IPS-NIHi7 (cell line): Measurements from ENCODE around the gene NPTXR.

Experiments used
- DNase-seq: peaks from one replicate; pipeline ENCODE4 v3.0.0; 2012; ENCODE audit warnings: mixed read lengths; ENCODE audit errors: extremely low spot score

NPTXR gene

GRCh38 chr22:38843657-38844314, at the start of gene NPTXR:
Gene NPTXR, minus strand, starts transcription at chr22:38844028.
- DNase-seq = peak; percentile 85

- no peak for DNase-seq
These were observed 47.4 kb upstream of the NPTXR start for GRCh38 chr22:38891256-38891655.

- no peak for DNase-seq
These were observed 46.5 kb upstream of the NPTXR start for GRCh38 chr22:38890377-38890776.

- no peak for DNase-seq
These were observed 42.5 kb upstream of the NPTXR start for GRCh38 chr22:38886333-38886732.

GRCh38 chr22:38882972-38883622, 39.3 kb upstream of the NPTXR start:
- DNase-seq = no peak

GRCh38 chr22:38881997-38882879, 38.4 kb upstream of the NPTXR start:
- DNase-seq = no peak

GRCh38 chr22:38881464-38881871, 37.6 kb upstream of the NPTXR start:
- DNase-seq = no peak

GRCh38 chr22:38879961-38880360, 36.1 kb upstream of the NPTXR start:
- no peak for DNase-seq

- no peak for DNase-seq
These were observed 35.4 kb upstream of the NPTXR start for GRCh38 chr22:38879108-38879729.

GRCh38 chr22:38878001-38878400, 34.2 kb upstream of the NPTXR start:
- DNase-seq = no peak

- DNase-seq = no peak
These were observed 30.8 kb upstream of the NPTXR start for GRCh38 chr22:38874529-38875222.

- no peak for DNase-seq
These were observed 29.9 kb upstream of the NPTXR start for GRCh38 chr22:38873469-38874411.

GRCh38 chr22:38872831-38873248, 29.0 kb upstream of the NPTXR start:
- peak; percentile 72 for DNase-seq

GRCh38 chr22:38872172-38872830, 28.5 kb upstream of the NPTXR start, which contains the start of gene CBX6:
Gene CBX6, minus strand, starts transcription at chr22:38872216. Its CDS starts 26 bp downstream, at chr22:38872190.
- DNase-seq = peak; percentile 92

- peak; percentile 26 for DNase-seq
These were observed 27.7 kb upstream of the NPTXR start for GRCh38 chr22:38871360-38872171.

GRCh38 chr22:38870791-38871359, 27.0 kb upstream of the NPTXR start:
- no peak for DNase-seq

GRCh38 chr22:38870312-38870741, 26.5 kb upstream of the NPTXR start:
- DNase-seq = peak; percentile 81

GRCh38 chr22:38869663-38870062, 25.8 kb upstream of the NPTXR start:
- no peak for DNase-seq
